Nephron (organoid): ENCODE measurements around the gene ARHGAP18.
A peak's percentile ranks its signal among the peaks of the same experiment; 100 is the strongest.

Experiments used
- H3K27ac Mint-ChIP-seq, 3 experiments: 2 replicates each; pipeline ENCODE4 v1.8.0; 2020; ENCODE audit warnings: mixed read lengths in 3 of 3, mild to moderate bottlenecking in 2 of 3, moderate library complexity in 1 of 3
- H3K27me3 Mint-ChIP-seq: 2 replicates; pipeline ENCODE4 v1.8.0; 2021; ENCODE audit warnings: low read depth, mild to moderate bottlenecking, moderate library complexity, mixed read lengths
- H3K36me3 Mint-ChIP-seq: 2 replicates; pipeline ENCODE4 v1.8.0; 2020; ENCODE audit warnings: low read depth, mixed read lengths
- H3K4me1 Mint-ChIP-seq: 2 replicates; pipeline ENCODE4 v1.8.0; 2020; ENCODE audit warnings: mixed read lengths
- H3K4me3 Mint-ChIP-seq, 3 experiments: 2 replicates each; pipeline ENCODE4 v1.8.0; 2020; ENCODE audit warnings: mild to moderate bottlenecking in 3 of 3, mixed read lengths in 3 of 3, moderate library complexity in 2 of 3
- H3K9me3 Mint-ChIP-seq: 2 replicates; pipeline ENCODE4 v1.8.0; 2020; ENCODE audit warnings: mixed read lengths
- TF ChIP-seq, protein P1 (sequence below), 3 experiments: fragments of 200-600 bp; sonication (generic); IDR thresholded peaks; one replicate each; pipeline ENCODE4 v1.5.0; 2021; ENCODE audit warnings: antibody characterized with exemption in 3 of 3; ENCODE audit not compliant: unreplicated experiment in 3 of 3

The ARHGAP18 gene

DNA sequence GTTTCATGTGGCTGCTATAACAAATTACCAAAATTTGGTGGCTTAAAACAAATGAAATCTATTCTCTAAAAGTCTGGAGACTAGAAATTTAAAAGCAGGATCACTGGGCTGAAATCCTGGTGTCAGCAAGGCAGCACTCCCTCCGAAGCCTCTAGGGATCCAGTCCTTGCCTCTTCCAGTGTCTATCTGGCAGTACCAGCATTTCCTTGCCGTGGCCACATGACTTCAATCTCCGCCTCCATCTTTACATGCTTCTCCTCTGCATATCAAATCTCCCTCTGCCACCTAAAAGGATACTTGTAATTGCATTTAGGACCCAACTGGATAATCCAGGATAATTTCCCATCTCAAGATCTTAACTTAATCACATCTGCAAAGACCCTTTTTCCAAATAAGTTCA is 30.2 kb downstream of the ARHGAP18 start:
- Mint-ChIP-seq H3K36me3 (peaks cover 5% of the 10 kb centered on the region), H3K27ac (peak overlapping the region in 2 of 3 experiments; percentile 7 to 45), H3K9me3 (no peaks in the 10 kb centered on the region), H3K4me3 (no peak overlapping the region), H3K27me3 (no peaks in the 10 kb centered on the region), H3K4me1 (peaks cover 51% of the 10 kb centered on the region)
- TF ChIP-seq, protein P1, sequence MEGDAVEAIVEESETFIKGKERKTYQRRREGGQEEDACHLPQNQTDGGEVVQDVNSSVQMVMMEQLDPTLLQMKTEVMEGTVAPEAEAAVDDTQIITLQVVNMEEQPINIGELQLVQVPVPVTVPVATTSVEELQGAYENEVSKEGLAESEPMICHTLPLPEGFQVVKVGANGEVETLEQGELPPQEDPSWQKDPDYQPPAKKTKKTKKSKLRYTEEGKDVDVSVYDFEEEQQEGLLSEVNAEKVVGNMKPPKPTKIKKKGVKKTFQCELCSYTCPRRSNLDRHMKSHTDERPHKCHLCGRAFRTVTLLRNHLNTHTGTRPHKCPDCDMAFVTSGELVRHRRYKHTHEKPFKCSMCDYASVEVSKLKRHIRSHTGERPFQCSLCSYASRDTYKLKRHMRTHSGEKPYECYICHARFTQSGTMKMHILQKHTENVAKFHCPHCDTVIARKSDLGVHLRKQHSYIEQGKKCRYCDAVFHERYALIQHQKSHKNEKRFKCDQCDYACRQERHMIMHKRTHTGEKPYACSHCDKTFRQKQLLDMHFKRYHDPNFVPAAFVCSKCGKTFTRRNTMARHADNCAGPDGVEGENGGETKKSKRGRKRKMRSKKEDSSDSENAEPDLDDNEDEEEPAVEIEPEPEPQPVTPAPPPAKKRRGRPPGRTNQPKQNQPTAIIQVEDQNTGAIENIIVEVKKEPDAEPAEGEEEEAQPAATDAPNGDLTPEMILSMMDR (IDR thresholded peaks at IDR 0.05; ENCODE audit: unreplicated experiment in 3 of 3) = no peak

DNA sequence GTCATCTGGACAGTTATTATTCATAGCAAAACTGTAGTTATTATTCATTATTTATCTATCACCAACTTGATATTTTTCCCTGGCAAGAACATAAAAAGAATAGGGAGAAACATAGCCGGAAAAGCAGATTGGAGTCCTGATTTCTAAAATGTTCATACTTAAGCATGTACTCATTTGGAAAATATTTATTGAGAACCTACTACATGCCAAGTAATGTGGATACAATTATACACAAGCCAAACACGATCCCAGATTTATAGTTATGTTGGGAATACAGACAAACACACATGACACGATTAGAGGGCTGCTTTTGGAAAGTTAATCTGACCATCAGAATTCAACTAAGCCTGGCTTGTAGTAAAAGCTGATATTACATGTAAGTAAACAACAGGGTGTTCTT is 30.7 kb downstream of the ARHGAP18 start:
- TF ChIP-seq, protein P1 (IDR thresholded peaks at IDR 0.05; ENCODE audit: unreplicated experiment in 3 of 3) = no peak
- Mint-ChIP-seq H3K27ac (peak overlapping the region in 1 of 3 experiments; percentile 45), H3K4me1 (peaks cover 48% of the 10 kb centered on the region), H3K9me3 (no peaks in the 10 kb centered on the region), H3K27me3 (no peaks in the 10 kb centered on the region), H3K4me3 (no peak overlapping the region), H3K36me3 (peaks cover 5% of the 10 kb centered on the region)

DNA sequence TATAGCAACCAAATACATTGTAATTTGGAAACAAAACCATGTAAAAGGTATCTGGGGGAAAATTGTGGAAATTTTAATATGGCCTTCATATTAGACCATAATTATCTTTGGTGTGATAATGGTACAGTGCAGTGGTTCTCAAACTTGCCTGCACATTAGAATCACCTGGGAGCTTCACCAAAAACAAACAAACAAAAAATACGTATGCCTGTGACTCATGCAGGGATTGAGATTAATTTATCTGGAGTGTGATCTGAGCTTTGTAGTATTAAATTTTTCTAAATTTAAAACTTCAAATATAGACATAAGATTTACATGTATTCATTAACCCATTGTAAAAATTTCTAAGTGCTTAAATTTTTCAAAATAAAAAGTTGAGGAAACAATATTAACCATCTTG is 31.5 kb downstream of the ARHGAP18 start:
- Mint-ChIP-seq H3K27me3 (no peaks in the 10 kb centered on the region), H3K4me1 (peaks cover 49% of the 10 kb centered on the region), H3K9me3 (no peaks in the 10 kb centered on the region), H3K36me3 (peaks cover 5% of the 10 kb centered on the region), H3K4me3 (no peak overlapping the region), H3K27ac (no peak overlapping the region)
- TF ChIP-seq, protein P1 (IDR thresholded peaks at IDR 0.05; ENCODE audit: unreplicated experiment in 3 of 3) = no peak

DNA sequence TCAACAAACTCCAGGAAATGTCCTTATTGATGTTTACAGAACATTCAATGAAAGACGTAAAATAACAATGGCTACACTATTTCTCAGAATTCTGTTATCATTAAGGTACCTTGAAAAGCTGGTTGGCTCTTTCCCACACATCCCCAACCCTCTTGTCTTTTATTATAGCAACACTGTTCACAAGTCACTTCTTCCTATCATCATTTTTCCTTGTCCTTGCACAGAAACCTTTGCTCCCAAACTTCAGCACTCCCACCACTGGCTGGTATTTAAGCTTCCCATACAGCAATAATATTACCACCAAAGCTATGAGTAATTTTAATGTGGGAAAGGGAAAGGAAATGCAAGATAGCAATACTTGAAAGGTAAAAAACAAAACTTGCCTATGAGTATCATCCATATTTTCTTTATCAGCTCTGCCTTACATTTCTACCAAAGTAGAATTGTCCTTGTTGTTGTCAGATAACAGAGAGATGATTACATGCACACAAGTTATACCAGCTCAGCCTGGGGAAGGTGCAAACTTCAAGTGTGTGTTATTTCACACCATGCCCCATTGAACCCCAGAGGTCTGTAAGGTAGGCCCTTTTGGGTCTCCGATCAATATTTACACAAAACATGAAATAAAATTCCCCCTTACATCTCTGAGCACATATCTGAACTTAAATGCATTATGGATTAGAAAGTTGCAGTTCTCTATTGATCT is 32.2 kb downstream of the ARHGAP18 start:
- Mint-ChIP-seq H3K4me3 (no peak overlapping the region), H3K36me3 (peaks cover 5% of the 10 kb centered on the region), H3K27me3 (no peaks in the 10 kb centered on the region), H3K4me1 (peaks cover 51% of the 10 kb centered on the region), H3K9me3 (no peaks in the 10 kb centered on the region), H3K27ac (peak overlapping the region; percentile 36 to 58 (median 44))
- TF ChIP-seq, protein P1 (IDR thresholded peaks at IDR 0.05; ENCODE audit: unreplicated experiment in 3 of 3) = no peak

DNA sequence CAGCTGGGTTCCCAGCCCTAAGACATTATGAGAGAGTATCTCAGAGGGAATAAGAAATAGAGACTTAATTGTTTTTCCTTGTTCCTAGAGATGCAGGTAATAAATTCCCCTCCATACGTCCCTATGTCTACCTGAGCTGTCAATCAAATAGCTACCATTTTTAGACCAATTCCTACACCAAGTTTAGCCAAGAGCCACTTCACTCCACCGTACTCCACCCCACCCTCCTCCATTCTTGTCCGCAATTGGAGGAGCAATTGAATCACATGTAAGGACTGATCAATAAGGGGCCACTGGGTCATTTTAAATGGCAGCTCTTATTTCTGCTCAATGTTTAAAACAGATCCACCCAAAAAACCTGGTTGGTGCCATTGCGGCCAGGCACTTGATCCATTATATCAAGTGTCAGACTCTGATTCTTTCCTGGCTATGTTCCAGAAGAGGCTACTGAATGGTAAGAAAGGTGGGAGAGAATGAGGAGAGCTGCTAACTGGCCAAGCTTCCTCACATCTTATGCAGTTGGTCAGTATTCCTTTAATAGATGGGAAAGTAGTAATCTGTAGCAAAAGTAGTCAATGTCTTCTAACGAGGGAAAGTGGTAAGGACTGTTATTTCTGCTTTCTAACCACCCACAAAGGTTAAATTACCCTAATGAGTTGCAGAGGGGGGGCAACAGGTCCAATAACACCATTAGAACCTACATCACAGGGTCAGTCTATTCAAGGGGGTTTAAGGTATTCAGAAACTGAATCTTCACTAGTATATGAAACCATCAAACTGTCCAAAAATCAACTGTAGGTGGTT is 34.1 kb downstream of the ARHGAP18 start:
- Mint-ChIP-seq H3K4me3 (no peak overlapping the region), H3K4me1 (peaks cover 50% of the 10 kb centered on the region), H3K27ac (no peak overlapping the region), H3K9me3 (no peaks in the 10 kb centered on the region), H3K27me3 (no peaks in the 10 kb centered on the region), H3K36me3 (peaks cover 5% of the 10 kb centered on the region)
- TF ChIP-seq, protein P1 (IDR thresholded peaks at IDR 0.05; ENCODE audit: unreplicated experiment in 3 of 3) = no peak
